Muscle layer of colon (tissue), 2 donors: ENCODE data around the gene RRH.
"Not testable (repeated sequence)": the region's sequence is repeated elsewhere in the genome, so short reads cannot be mapped to it uniquely, and the experiment has no call there.

Experiments used
- H3K27ac ChIP-seq: one replicate; pipeline ENCODE4 v1.7.0; 2013; ENCODE audit warnings: low read depth, mild to moderate bottlenecking, low read length, moderate library complexity
- H3K27me3 ChIP-seq, 2 donors: one replicate each; pipeline ENCODE4 v1.7.0; 2013; ENCODE audit warnings: low read length in 2 of 2, mild to moderate bottlenecking in 2 of 2; ENCODE audit not compliant: insufficient read depth in 2 of 2, control insufficient read depth in 1 of 2
- H3K36me3 ChIP-seq: one replicate; pipeline ENCODE4 v1.7.0; 2013; ENCODE audit warnings: mild to moderate bottlenecking, low read length; ENCODE audit not compliant: insufficient read depth
- H3K4me1 ChIP-seq: one replicate; pipeline ENCODE4 v1.7.0; 2013; ENCODE audit warnings: mild to moderate bottlenecking, low read length; ENCODE audit not compliant: insufficient read depth
- H3K4me3 ChIP-seq, 2 donors: one replicate each; pipeline ENCODE4 v1.7.0; 2013; ENCODE audit warnings: low read length in 2 of 2, low read depth in 1 of 2, mild to moderate bottlenecking in 1 of 2, moderate library complexity in 1 of 2
- H3K9ac ChIP-seq: one replicate; pipeline ENCODE4 v1.7.0; 2013; ENCODE audit warnings: low read length
- H3K9me3 ChIP-seq: one replicate; pipeline ENCODE4 v1.7.0; 2013; ENCODE audit warnings: mild to moderate bottlenecking, low read length
- donor health status: abdominal sarcoma.
- donor health status: Adenocarcinoma of cecum.

The RRH gene

DNA sequence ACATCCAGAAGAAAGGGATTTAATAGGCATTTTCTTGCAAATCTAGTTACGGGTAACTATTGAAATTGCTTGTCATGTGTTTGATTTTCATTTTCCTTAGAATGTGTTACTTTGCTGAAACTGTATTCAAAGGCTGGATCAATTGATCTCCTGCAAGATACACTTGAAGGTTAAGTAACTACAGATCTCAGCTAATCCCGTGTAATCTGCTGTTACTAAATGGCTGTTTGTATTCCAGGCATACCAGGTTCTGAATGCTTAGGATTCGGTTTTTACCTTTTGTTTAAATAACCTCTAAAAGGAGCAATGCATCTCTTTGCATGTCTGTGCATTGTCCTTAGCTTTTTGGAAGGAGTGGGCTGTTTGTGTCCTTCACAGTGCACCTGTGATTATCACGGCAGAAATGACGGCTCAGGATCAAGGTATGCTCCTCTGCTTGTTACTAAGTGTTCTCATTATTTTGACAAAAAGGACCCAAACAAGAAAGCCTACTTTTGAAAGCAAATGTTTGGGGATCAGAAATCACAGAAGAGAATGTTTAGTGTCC, 20.2 kb downstream of the RRH start, which contains the start of gene LRIT3:
Gene LRIT3, plus strand, starts transcription at position 212 of the 547 bp plus-strand sequence. Its CDS starts 95 bp downstream, at position 307.
- Histone ChIP-seq H3K9ac (no peak within 1 kb of the TSS), H3K4me3 (no peak within 1 kb of the TSS), H3K4me1 (no peaks in the 10 kb centered on the region), H3K27me3 (no peaks in the 10 kb centered on the region), H3K9me3 (no peaks in the 10 kb centered on the region), H3K36me3 (no peaks in the 10 kb centered on the region), H3K27ac (no peak within 1 kb of the TSS)

- Histone ChIP-seq H3K27ac (no peak overlapping the region), H3K27me3 (no peaks in the 10 kb centered on the region), H3K4me1 (no peaks in the 10 kb centered on the region), H3K4me3 (no peak overlapping the region), H3K36me3 (no peaks in the 10 kb centered on the region), H3K9ac (no peak overlapping the region), H3K9me3 (no peaks in the 10 kb centered on the region)
These were observed 20.7 kb downstream of the RRH start for GRCh38 chr4:109848501-109848900.

- Histone ChIP-seq H3K27ac (no peak overlapping the region), H3K4me1 (no peaks in the 10 kb centered on the region), H3K4me3 (no peak overlapping the region), H3K27me3 (no peaks in the 10 kb centered on the region), H3K9me3 (no peaks in the 10 kb centered on the region), H3K9ac (no peak overlapping the region), H3K36me3 (no peaks in the 10 kb centered on the region)
These were observed 22.8 kb downstream of the RRH start for GRCh38 chr4:109850601-109851000.

GRCh38 chr4:109859426-109860300, 31.9 kb downstream of the RRH start:
- not testable (repeated sequence) for H3K9me3 ChIP-seq, H3K4me1 ChIP-seq, H3K27me3 ChIP-seq, H3K36me3 ChIP-seq, H3K4me3 ChIP-seq, H3K9ac ChIP-seq, H3K27ac ChIP-seq

DNA sequence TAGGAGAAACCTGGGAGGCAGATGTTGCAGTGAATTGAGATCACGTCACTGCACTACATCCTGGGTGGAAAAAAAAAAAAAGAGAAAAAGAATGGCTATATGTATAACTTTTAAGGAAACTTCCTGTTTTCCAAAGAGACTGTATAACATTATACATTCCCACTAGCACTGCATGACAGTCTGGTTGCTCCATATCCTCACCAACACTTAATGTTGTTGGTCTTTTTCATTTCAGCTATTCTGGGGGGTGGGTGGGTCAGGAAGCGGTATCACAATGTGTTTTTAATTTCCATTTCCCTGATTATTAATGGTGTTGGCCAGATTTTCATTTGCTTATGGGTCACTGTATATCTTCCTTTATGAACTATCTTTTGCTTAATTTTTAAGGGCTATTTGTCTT, 33.5 kb downstream of the RRH start:
- Histone ChIP-seq H3K4me3 (no peak overlapping the region), H3K27ac (no peak overlapping the region), H3K4me1 (no peaks in the 10 kb centered on the region)

GRCh38 chr4:109861916-109862511, 34.2 kb downstream of the RRH start:
- H3K4me1 ChIP-seq, result no peaks in the 10 kb centered on the region
- no peaks in the 10 kb centered on the region for H3K9me3 ChIP-seq
- H3K27me3 ChIP-seq, result no peaks in the 10 kb centered on the region
- H3K4me3 ChIP-seq, result no peak overlapping the region
- no peak overlapping the region for H3K27ac ChIP-seq
- no peaks in the 10 kb centered on the region for H3K36me3 ChIP-seq
- H3K9ac ChIP-seq, result no peak overlapping the region

More for the DNA sequence above, 33.5 kb downstream of the RRH start:
- Histone ChIP-seq H3K9me3 (no peaks in the 10 kb centered on the region), H3K9ac (no peak overlapping the region), H3K36me3 (no peaks in the 10 kb centered on the region), H3K27me3 (no peaks in the 10 kb centered on the region)

DNA sequence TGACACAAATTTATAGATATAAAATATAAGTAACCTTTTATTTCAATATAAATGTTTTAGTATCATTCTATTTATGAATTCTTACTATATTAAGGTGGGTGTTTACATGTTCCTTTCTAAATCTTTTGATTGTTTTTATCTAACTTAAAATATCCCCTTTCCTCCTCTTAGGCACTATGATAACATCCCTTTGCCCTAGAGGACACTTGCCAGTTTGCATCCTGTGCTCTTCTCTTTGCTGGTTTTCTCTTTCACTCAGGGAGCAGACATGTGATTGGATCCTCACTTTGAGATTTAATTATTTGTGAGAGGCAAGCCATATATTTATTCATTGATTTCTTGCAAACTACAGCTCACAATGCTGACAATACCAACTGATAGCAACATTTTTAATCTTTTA, 36.4 kb downstream of the RRH start:
- Histone ChIP-seq H3K4me3 (no peak overlapping the region), H3K9ac (no peak overlapping the region), H3K4me1 (no peaks in the 10 kb centered on the region), H3K36me3 (no peaks in the 10 kb centered on the region), H3K9me3 (no peaks in the 10 kb centered on the region), H3K27ac (no peak overlapping the region), H3K27me3 (no peaks in the 10 kb centered on the region)

GRCh38 chr4:109870061-109870460, 42.3 kb downstream of the RRH start:
- H3K27ac ChIP-seq, result no peak overlapping the region
- no peaks in the 10 kb centered on the region for H3K36me3 ChIP-seq
- H3K4me3 ChIP-seq, result no peak overlapping the region
- no peak overlapping the region for H3K9ac ChIP-seq
- H3K4me1 ChIP-seq, result no peaks in the 10 kb centered on the region
- no peaks in the 10 kb centered on the region for H3K27me3 ChIP-seq
- H3K9me3 ChIP-seq, result no peaks in the 10 kb centered on the region

- no peak overlapping the region for H3K27ac ChIP-seq
- H3K9ac ChIP-seq, result no peak overlapping the region
- no peaks in the 10 kb centered on the region for H3K36me3 ChIP-seq
- H3K4me1 ChIP-seq, result no peaks in the 10 kb centered on the region
- no peaks in the 10 kb centered on the region for H3K27me3 ChIP-seq
- H3K9me3 ChIP-seq, result no peaks in the 10 kb centered on the region
- no peak overlapping the region for H3K4me3 ChIP-seq
These were observed 44.3 kb downstream of the RRH start for GRCh38 chr4:109872065-109872464.

GRCh38 chr4:109872950-109873656, 45.3 kb downstream of the RRH start:
- Histone ChIP-seq H3K27me3 (no peaks in the 10 kb centered on the region), H3K4me1 (no peaks in the 10 kb centered on the region), H3K27ac (no peak overlapping the region), H3K9ac (no peak overlapping the region), H3K9me3 (no peaks in the 10 kb centered on the region), H3K4me3 (no peak overlapping the region), H3K36me3 (no peaks in the 10 kb centered on the region)

GRCh38 chr4:109873791-109874514, 46.2 kb downstream of the RRH start:
- Histone ChIP-seq H3K9me3 (no peaks in the 10 kb centered on the region), H3K27me3 (no peaks in the 10 kb centered on the region), H3K4me1 (no peaks in the 10 kb centered on the region), H3K4me3 (no peak overlapping the region), H3K36me3 (no peaks in the 10 kb centered on the region), H3K9ac (no peak overlapping the region), H3K27ac (no peak overlapping the region)
